Measurements from ENCODE around the gene HSD11B2. TPM values are rescaled to one million over a fixed set of nuclear protein-coding genes. Genes with fewer than 3 reads are reported as not detected.
A peak's percentile ranks its signal among the peaks of the same experiment; 100 is the strongest.

The HSD11B2 gene
- total RNA-seq, 2 donors from 2014 or later: 723 to 1,005 TPM

DNA sequence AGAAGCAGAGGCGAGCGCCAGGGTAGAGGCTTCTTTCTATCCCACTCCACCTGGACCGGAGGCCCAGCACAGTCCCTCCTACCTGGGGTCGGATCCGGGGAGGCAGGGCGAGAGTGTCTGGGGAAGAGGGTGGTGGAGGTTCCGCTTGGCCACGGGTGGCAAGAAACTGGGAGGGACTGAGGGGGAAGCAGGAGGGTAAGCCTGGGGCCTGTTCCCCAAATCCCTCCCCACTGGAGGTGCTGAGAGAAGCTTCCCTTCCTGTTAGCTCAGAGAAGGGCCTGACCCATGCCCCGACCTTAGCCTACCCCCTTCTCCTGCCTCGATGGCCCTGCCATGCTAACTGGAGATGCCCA is 35.8 kb upstream of the HSD11B2 start:
- DNase-seq (no peak), ATAC-seq (no peak)
- intact Hi-C loops (cut with DNase I, micrococcal nuclease): no loop called here

- DNase-seq (no peak), ATAC-seq (peak; percentile 10)
- intact Hi-C loops (cut with DNase I, micrococcal nuclease): no loop called here
These were observed 35.3 kb upstream of the HSD11B2 start for GRCh38 chr16:67395458-67396158.

DNA sequence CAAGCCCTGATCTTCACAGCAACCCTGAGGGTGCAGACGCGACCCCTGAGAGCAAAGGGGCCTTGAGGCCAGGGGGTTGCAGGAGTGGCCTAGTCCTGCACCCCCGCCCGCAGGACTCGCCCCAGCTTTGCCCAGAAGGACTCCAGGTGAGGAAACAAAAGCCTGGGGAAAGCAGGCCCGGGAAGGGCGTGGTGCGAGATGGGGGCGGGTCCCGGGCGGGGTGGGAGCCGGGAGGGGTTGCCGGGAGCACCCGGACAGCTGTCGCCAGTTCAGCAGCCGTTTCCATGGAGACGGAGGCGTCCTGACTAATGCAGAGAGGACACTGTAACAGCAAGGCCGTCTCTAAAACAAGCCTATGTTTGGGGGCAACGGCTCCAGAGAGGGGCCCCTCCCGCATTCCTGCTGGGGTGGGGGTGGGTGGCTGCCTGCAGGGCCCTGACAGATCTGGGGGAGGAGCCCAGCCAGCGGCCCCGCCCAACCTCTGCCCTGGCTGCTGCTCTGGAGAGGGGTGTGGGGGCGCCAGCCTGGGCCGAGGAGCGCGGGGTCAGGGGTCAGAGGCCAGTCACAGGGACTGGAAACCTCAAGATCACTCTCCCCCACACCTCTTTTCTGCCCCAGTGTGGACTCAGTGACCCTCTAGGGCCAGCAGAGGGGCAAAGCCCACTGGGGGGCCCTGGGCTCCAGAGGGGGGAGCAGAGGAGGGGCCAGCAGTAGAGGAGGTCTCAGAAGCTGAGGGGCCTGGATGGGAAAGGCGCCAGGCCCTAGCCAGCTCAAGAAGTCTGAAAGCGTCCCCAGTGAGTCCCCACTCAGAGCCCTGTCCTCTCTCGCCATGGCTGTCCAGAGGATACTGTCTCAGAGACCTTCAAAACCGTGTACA is 34.5 kb upstream of the HSD11B2 start:
- intact Hi-C loops (cut with DNase I, micrococcal nuclease): no loop called here
- DNase-seq: peak; percentile 91 to 96
- peak; percentile 77 for ATAC-seq

- intact Hi-C loops (cut with DNase I, micrococcal nuclease): no loop called here
These were observed 33.7 kb upstream of the HSD11B2 start for GRCh38 chr16:67397036-67397801.

DNA sequence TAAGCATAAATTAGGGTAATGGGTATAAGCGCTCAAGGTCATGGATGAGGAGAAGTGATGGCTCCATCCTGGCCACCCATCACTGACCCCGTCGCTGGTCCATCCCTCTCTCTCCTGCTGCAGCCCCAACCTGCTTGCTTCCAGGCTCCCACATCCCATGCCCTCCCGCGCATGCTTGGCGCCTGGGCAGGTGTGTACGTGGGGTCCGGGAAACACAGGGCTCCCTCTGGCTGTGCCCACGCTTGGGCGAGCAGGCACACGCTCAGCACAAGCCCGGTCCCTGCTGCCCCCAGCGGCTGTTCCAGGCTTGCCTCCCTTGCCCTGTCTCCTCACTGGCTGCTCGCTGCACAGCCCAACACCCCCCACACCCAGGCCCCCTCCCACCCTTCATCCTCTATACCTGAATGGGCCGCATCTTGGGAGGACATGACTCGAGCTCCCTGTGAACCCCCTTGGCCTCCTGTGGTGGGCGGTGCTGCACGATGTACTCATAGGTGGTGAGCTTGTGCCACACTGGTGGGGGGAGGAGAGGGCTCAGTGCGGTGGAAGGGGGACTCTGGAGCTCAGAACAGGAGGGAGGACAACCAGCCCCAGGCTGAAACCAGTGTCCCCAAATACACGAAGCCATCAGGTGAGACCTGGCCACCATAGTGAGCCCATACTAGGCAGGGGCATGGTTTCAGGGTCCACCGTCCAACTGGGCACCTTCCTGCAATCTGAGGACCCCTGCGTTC is 32.9 kb upstream of the HSD11B2 start:
- DNase-seq (no peak), ATAC-seq (no peak)
- intact Hi-C loops (cut with DNase I, micrococcal nuclease): no loop called here

More at GRCh38 chr16:67397036-67397801, 33.7 kb upstream of the HSD11B2 start:
- DNase-seq: no peak
- ATAC-seq: no peak

DNA sequence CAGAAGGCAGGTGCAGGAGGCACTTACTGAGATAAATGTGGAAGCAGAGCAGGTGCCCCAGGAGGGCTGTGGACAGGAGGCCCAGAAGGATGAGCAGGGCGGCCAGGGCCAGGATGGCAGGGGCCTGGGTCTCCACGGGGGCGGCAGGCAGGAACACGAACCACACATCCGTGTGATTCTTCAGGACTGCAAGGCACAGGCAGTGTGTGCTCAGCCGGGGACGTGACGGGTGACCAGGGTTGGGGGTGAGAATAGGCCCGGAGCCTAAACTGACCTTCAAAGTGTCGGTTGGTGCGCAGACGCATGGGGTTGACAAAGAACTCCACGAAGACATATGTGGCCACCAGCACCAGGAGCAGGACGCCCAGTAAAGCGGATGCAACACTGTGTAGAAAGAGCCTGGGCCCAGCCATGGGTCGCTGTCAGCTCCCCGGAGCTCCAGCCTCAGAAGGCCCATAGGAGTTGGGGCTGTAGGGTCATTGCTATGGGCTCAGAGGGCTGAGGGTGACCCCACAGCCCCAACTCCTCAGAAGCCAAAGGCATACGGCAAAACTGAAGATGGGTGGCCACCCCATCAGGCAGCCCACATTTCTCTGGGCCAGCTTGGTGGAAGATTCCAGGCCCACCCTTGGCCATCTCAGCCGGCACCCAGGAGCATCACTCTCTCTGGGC is 32.2 kb upstream of the HSD11B2 start:
- intact Hi-C loops (cut with DNase I, micrococcal nuclease): no loop called here
- ATAC-seq (no peak), DNase-seq (no peak)

GRCh38 chr16:67399218-67399733 is 31.6 kb upstream of the HSD11B2 start:
- DNase-seq: peak; percentile 40 to 63
- ATAC-seq: peak; percentile 25
- intact Hi-C loops (cut with DNase I, micrococcal nuclease): no loop called here

- intact Hi-C loops (cut with DNase I, micrococcal nuclease): no loop called here
- DNase-seq (peak in 1 of 2 donors; percentile 43), ATAC-seq (no peak)
These were observed 30.9 kb upstream of the HSD11B2 start for GRCh38 chr16:67399749-67400704.

- ATAC-seq: no peak
- DNase-seq: no peak
- intact Hi-C loops (cut with DNase I, micrococcal nuclease): no loop called here
These were observed 30.0 kb upstream of the HSD11B2 start for GRCh38 chr16:67400901-67401300.

DNA sequence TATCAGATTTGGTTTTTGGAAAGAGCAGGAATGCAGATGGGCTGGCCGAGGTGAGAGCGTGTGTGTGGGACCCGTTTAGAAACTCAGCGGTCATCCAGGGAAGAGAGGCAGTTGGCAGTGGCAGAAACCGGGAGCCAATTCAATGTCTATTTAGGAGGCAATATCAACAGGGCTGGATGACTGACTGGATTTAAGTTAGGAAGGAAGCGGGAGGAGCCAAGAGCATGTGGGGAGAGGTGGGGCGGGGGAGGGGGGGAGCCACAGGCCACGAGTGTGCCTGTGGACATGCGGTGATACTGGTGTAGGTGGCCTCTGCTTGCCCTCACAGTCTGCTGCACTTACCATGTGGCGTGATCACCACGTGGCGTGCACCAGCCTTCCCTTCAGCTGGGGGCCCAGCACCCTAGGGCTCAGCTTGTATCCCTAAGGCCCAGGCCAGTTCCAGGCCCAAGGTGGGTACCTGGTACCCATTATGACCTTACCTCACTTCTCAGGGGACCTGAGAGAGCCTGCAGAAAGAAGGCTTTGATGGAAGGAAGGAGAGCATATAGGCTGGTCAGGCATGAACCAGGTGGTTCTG is 26.9 kb upstream of the HSD11B2 start:
- DNase-seq (no peak), ATAC-seq (peak; percentile 3)
- intact Hi-C loops (cut with DNase I, micrococcal nuclease): no loop called here

GRCh38 chr16:67404740-67405226 is 26.1 kb upstream of the HSD11B2 start:
- DNase-seq (peak; percentile 75 to 89), ATAC-seq (peak; percentile 95)
- intact Hi-C loops (cut with DNase I, micrococcal nuclease): no loop called here

DNA sequence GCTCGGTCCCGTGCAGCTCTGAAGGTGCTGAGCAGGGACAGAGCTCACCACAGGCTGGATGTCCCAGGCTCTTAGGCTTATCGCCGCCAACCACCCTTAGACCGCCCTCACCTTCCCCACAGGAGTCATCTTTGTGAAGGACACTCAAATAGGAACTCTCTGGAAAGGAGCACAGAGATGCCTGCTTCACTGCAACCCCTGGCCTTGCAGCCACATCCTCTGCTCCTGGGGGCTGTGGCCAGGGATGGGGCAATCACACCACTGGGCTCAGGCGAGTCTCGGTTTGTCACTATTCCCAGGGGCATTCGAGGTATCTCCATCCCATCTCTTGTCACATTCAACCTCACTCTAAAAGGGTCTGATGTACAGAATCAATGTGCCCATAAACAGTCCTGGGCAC is 25.6 kb upstream of the HSD11B2 start:
- DNase-seq (no peak), ATAC-seq (no peak)
- intact Hi-C loops (cut with DNase I, micrococcal nuclease): no loop called here

GRCh38 chr16:67406111-67406971 is 24.6 kb upstream of the HSD11B2 start:
- no peak for ATAC-seq
- no peak for DNase-seq
- intact Hi-C loops (cut with DNase I, micrococcal nuclease): no loop called here

DNA sequence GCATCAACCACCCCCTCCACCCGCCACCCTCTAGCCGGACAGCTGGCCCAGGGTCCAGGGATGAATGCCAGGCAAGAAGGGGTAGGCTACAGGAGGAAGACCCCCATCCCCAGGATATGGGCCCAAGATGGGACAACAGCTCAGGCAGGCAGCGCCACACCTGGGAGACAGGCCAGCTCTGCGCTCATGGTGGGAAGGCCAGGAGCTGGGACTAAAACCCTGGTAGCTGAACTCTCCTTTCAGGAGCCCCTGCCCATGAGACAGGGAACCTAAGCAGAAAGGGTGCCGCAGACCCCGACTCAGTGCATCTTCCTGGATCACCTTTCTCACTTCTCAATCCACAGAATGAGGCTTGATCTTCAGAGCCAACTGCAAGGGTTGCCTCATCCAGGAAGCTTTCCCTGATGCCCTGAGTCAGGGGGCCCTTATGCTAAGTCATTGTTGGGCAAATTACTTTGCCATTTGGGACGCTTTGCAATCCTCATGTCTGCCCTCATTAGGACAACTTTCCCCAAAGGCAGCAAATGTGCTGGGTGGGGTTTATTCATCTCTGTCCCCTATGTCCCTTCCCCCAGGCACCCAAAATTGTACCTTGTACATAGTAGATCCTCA is 23.6 kb upstream of the HSD11B2 start:
- ATAC-seq (no peak), DNase-seq (no peak)
- intact Hi-C loops (cut with DNase I, micrococcal nuclease): no loop called here

GRCh38 chr16:67407788-67408452 is 23.0 kb upstream of the HSD11B2 start:
- ATAC-seq: no peak
- intact Hi-C loops (cut with DNase I, micrococcal nuclease): no loop called here

More at GRCh38 chr16:67407788-67408452, 23.0 kb upstream of the HSD11B2 start:
- no peak for DNase-seq
